HG02973 (cell line): ENCODE data around the gene CLEC18A.
"Not testable (repeated sequence)": the region's sequence is repeated elsewhere in the genome, so short reads cannot be mapped to it uniquely, and the experiment has no call there.

ENCODE experiments used
- ATAC-seq: cut with Tn5 transposase; IDR thresholded peaks from one replicate; pipeline ENCODE4 v1.9.1; 2021; ENCODE audit warnings: moderate library complexity; ENCODE audit not compliant: unreplicated experiment

Gene CLEC18A

DNA sequence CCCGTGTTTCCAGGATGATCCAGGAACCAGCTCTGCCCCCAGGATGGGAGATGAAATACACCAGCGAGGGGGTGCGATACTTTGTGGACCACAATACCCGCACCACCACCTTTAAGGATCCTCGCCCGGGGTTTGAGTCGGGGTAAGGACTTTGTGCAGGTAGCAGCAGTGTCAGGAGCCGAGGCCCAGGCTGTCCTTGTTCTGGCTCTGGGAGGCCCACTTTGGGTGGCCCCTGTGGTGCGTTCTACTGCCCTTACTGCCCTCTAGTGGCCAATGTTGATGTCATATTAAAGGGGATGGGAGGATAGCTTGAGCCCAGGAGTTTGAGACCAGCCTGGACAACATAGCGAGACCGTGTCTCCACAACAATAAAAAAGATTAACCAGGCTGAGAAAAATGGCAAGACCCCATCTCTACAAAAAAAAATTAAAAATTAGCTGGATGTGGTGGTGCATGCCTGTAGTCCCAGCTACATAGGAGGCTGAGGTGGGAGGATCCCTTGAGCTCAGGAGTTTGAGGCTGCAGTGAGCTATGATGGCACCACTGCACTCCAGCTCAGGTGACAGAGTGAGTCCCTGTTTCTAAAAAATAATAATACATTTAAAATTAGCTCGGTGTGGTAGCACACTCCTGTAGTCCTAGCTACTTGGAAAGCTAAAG is 20.9 kb upstream of the CLEC18A start:
- no peak for ATAC-seq

DNA sequence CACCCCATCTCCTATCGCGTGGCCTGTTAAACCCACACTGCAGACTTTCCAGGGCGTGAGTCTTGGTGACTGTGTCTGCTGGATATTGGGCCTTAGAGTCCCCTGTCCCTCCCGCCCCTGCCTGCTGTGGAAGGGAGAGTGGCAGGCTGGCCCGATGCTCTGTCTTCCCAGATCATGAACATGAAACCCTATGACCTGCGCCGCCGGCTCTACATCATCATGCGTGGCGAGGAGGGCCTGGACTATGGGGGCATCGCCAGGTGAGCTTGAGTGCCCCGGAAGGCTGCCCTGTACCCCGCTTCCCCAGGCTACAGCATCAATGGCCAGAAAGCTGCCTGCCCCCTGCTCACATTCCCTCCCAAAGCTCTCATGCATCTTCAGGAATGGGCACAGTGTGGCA is 19.5 kb upstream of the CLEC18A start:
- ATAC-seq = no peak

DNA sequence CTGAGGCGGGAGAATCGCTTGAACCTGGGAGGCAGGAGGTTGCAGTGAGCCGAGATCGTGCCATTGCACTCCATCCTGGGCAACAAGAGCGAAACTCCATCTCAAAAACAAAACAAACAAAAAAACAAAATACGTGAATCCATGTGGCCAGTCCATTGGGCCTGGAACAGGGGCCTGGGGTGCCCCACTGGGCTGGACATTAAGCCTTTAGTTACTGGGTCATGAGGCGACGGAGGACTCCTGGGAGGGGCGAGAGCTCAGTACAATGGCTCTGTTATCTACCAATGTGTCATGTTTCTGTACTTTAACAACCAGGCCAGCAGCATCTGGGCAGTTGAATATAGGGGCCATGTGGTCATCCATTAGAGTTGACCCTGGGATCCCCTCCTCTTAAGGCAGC is 18.9 kb upstream of the CLEC18A start:
- no peak for ATAC-seq

DNA sequence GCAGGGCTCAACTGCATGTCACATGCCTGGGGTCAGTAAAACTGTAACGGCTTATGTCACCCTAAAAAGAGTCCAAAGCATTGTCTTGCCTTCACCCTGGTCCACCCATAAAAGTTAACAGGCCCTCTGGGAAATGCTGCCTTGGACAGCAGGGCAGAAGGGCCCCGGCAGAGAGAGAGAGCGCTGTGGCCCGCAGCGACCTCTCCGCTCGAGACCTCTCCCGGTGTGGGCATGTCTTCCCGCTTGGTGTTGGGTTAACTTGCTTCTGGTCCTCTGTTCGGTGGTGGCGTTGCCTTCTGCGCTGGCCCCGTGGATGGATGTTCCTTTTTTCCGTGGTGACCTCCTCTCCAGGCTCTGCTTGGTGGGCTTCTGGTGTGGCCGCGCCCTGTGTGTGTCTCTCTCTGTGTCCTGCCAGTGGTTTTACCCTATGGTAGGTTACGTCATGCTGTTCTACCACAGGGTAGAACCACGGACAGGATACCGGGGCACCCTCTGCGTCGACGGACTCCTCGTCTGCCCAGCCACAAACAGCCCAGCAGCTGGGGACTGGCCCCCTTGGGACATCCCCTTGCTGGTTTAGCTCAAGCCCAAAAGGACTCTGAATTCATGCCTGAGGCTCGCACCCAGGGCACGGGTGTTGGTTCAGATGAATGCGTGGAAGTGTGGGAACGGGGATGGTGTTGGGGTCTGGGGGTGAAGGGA is 18.3 kb upstream of the CLEC18A start:
- ATAC-seq = no peak

DNA sequence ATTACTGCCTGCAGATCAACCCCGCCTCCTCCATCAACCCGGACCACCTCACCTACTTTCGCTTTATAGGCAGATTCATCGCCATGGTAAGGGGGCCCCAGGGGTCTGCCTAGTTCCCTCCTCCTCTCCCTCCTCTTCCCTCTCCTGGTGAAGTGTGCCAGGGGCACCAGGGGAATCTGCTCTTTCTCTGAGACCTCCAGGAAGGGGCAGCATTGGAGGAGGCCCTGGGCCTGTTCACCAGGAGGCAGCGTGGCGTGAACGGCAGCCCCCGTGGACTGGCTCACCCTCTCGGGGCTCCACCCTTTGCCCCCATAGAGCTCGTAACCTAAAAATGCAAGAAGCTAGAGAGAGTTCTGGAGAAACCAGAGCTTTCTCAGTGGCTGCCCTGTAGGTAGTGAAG is 17.1 kb upstream of the CLEC18A start:
- ATAC-seq = no peak

DNA sequence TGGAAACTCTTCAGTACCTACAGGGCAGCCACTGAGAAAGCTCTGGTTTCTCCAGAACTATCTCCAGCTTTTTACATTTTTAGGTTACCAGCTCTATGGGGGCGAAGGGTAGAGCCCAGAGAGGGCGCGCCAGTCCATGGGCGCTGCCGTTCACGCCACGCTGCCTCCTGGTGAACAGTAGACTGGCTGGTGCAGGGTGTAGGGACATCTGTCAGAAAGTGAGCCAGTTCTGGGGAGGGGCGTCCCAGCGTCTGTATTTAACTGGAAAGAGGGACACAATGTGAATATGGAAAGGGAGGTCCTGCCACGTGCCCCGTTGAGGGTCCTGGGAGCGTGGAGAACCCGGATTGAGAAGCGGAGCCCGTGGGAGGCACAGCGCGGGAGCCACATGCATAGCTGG is 16.4 kb upstream of the CLEC18A start:
- no peak for ATAC-seq

DNA sequence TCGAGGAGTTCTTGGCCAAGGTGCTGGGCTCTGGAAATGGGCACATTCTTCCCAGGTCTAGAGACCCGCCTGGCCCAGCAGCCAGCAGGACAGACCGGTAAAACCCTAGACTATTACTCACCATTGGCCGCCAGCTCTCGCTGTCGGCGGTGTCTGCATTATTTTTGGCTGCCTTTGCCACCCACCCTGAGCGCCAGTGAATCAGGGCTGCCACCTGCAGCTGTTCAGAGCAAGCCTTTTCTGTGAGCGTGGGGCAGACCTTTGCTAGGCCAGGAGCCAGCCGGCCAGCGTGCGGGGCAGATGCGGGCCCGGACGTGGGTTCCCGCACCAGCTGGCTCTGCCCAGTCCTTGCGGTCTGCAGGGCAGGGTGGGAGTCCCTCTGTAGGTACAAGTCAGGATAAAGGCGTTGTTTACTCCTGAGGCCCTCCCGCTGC is 15.8 kb upstream of the CLEC18A start:
- ATAC-seq = no peak

DNA sequence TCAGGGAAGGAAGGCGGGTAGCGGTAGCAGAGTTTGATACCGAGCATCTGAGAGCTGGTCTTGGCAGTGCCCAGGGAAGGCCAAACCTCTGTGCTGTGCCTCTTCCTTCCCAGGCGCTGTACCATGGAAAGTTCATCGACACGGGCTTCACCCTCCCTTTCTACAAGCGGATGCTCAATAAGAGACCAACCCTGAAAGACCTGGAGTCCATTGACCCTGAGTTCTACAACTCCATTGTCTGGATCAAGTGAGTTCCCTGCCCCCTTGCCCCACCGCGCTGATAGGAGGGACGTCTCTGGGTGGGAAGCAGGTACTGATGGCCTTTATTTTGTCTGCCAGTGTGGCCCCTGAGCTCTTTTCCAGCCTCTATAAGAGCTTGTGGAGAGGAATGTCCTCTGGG is 15.4 kb upstream of the CLEC18A start:
- ATAC-seq = no peak

DNA sequence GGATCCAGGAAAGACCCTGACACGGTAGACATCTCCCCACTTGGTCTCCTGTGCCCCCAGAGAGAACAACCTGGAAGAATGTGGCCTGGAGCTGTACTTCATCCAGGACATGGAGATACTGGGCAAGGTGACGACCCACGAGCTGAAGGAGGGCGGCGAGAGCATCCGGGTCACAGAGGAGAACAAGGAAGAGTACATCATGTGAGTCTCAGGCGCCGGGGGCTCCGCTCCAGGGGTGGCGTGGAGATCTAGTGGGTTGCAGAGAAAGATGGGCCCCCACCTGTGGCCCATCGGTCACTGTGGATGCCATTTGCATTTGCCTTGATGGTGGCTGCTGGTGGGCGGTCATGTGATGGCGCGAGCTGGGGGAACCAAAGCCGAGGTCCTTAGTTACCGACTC is 14.9 kb upstream of the CLEC18A start:
- ATAC-seq = no peak

DNA sequence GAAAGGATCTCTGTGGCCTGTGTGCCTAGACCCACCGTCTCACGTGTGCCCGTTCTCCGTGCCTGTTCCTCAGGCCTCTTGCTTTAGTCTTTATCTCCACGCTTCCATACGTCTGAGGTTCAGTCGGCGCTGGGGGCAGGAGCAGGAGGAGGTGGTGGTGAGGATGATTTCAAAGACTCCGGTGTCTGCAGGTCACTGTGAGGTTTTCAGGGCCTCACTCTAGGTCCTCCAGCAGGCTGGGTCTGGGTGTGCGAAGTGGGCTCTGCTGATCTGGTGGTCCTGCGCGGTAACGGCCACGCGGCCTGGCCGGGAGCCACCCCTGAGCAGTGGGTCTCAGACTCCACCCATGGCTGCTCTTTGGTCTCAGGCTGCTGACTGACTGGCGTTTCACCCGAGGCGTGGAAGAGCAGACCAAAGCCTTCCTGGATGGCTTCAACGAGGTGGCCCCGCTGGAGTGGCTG is 14.4 kb upstream of the CLEC18A start:
- ATAC-seq = no peak

DNA sequence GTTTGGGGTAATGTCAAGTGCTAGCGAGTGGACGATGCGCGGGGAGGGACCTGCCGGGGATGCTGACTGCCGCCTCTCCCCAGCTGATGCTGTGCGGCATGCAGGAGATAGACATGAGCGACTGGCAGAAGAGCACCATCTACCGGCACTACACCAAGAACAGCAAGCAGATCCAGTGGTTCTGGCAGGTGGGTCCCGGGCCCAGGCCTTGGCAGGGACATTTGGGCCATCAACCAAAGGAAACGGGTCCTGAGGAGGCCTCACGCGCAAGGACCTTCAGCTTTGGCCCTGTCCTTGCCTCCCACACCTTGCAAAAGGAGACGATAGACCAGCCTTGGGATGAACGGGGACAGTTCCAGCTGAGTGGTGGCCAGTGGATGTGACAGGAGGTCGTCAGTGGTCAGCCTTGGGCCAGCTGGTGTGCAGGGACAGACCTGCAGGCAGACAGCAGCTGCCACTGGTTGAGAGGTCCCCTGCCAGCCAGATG is 13.6 kb upstream of the CLEC18A start:
- ATAC-seq = no peak

DNA sequence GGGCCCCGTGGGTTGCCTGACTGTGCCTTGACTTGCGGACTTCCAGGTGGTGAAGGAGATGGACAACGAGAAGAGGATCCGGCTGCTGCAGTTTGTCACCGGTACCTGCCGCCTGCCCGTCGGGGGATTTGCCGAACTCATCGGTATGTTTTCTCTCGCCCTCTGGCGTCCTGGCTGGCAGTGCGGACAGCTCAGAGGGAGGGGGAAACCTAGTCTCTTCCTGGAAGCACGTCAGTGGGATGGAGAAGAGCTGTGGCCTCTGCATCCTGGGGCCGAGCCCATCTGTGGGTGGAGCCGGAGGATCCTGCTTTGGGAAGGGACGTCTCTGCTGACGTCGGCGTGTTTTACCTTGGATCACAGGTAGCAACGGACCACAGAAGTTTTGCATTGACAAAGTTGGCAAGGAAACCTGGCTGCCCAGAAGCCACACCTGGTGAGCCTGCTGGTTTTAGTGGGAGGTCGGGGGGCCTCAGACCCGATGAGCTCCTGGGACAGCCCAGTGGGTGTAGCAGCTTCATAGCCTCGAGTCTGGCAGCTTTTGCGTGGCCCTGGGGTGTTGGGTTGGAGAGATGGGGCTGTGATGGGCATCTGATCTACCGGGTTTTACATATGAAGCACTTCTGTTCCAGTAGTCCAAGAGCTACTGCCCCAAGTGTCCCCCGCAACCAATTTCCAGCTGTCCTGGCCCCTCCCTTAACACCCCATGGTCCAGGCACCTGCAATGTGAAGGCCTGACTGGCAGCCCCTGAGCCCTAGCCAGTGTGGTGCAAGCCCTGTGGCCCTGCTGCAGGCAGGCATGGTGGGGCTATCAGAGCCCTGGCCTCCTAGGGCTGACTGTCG is 11.9 kb upstream of the CLEC18A start:
- no peak for ATAC-seq

DNA sequence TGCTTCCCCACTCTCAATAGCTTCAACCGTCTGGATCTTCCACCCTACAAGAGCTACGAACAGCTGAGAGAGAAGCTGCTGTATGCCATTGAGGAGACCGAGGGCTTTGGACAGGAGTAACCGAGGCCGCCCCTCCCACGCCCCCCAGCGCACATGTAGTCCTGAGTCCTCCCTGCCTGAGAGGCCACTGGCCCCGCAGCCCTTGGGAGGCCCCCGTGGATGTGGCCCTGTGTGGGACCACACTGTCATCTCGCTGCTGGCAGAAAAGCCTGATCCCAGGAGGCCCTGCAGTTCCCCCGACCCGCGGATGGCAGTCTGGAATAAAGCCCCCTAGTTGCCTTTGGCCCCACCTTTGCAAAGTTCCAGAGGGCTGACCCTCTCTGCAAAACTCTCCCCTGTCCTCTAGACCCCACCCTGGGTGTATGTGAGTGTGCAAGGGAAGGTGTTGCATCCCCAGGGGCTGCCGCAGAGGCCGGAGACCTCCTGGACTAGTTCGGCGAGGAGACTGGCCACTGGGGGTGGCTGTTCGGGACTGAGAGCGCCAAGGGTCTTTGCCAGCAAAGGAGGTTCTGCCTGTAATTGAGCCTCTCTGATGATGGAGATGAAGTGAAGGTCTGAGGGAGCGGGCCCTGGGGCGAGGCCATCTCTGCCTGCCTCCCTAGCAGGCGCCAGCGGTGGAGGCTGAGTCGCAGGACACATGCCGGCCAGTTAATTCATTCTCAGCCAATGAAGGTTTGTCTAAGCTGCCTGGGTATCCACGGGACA is 11.1 kb upstream of the CLEC18A start:
- no peak for ATAC-seq

DNA sequence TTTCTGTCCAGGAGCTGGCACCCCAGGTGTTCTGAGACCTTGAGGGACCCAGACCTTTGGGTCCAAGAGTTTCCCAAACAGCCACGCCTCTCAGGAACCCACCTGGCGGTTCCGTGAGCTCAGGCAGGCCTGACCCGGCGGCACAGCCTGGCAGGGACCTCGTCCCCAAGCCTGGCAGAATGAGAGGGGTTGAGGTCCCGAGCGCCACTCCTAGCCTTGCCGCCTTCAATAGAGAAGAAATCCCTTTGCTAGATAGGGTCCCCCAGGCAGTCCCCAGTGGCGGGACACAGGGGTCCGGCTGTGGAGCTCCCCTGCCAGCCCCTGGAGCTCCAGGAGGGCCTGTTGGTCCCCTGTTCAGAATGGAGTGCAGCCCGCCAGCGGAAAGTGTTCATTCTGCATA is 10.5 kb upstream of the CLEC18A start:
- no peak for ATAC-seq

DNA sequence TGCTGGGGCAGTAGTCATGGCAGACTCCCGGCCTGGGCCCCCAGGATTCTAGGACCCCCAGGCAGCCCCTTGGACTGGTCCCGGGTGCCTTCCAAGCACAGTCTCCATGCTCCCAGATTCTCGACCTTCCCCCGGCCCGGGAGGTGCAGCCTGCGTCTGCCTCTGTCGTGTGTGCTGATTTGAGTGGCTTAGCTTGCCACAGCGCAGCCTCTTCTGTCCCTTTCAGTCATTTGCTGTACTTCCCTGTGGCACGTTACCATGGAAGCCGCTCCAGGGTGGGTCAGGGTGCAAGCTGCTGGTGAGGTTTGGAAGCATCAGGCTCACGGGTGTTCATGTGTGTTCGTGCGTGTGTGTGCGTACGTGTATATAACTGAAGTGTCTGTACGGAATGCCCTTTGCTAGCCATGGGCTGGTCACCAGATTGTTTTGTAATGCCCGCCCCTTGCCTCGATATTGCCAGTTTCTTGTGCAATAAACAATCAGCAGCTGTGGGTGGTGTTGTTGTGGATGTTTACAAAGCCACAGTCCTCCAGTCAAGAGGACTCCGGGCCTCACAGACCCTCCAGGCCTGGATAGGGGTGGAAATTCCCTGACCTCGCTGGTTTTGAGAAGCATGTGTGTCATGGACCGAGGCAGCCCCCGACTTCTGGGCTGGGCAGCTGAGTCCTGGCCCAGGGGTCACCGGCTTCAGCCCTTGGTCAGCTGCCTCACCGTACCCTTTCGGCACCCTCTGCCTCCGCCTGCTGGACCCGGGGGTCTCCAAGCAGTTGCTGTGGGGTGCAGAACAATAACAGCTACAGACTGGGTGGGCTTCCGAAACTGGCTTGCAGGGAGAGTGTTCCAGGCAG is 9.7 kb upstream of the CLEC18A start:
- ATAC-seq = no peak

DNA sequence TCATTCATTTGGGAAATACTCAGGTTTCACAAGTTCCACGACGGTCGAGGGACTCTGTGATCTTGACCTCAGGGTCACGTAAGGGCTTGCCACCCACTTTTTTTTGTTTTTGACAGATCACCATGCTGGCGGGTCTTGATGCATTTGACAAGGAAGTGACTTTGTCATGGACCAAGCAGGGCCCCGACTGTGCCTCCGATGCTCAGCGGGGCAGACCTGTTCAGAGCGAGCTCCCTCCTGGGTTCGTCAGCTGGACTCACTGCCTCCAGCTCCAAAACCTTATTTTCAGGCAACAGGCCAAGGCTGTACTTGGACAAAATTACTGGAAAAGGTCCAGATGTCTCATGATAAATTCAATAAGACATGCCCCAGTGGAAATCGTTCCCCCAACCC is 9.0 kb upstream of the CLEC18A start:
- no peak for ATAC-seq

DNA sequence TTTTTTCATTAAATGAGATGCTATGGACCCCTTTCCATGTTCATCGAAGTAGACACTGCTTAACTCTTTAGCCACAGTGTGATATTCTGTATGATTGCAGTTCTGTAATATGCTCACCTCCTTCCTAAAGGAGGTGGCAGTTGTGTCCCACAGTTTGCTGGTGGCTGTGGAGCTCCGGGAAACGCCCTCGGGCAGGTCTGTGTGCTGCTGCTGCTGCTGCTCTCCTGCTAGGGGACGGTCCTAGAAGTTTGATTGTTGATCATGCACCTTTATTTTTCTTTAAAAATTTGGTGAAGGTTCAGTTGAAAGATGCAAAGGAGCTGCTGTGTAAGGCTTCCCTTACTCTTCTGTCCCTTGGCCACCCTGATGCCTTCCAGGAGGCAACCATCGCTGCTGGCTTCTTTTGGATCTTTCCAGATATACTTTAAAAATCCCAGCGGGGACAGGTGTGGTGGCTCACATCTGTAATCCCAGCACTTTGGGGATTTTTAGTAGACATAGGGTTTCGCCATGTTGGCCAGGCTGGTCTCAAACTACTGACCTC is 8.4 kb upstream of the CLEC18A start:
- ATAC-seq = no peak

DNA sequence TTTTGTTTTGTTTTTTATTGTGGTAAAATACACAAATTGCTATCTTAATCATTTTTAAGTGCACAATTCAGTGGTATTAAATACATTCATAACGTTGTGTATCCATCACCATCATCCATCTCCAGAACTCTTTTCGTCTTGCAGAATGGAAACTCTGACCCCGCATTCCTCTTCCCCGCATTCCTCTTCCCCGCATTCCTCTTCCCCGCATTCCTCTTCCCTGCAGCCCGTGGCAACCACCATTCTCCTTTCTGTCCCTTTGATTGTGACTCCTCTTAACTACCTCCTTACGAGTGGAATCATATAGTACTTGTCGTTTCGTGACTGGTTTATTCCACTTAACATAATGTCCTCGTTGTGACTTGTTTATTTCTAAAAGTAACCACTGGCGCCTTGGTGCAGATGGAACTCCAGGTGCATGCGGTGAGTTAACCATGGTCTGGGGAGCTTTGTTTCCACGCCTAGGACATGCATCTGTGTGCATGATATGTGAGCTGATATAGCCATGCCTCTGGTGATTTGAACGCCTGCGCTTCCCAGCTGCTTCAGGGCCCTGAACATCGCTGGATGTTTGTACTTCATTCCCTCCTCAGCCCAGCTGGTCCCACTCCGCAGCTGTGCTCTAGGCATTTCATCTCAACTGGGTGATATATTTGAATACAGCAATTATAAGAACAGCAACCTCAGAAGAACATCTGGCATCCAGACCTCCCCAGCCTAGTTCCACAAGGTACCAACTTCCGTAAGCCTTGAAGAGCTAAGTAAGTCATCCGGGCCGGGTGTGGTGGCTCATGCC is 7.7 kb upstream of the CLEC18A start:
- ATAC-seq = not testable (repeated sequence)

DNA sequence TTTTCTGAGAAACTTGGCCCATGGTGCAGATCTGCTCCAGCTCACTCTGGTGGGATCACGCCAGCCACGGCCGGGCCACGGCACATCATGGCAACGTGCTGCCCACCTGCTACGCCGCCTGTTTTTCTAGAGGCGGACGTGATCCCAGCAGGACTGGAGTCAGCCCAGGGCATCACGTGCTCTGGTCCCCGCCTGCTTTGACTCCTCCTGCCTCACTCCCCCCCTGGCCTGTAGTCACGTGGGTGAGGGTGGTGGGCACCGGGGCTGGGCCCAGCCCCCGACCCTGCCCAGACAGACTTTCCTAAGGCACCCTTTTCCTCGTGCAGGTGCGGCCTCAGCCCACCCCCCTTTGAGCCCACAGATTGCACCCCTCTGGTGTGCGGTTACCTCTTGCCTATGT is 723 bp upstream of the CLEC18A start:
- not testable (repeated sequence) for ATAC-seq
